ENCODE data around the gene DUSP22.
A peak's percentile ranks its signal among the peaks of the same experiment; 100 is the strongest.

Gene DUSP22

GRCh38 chr6:380234-381218, 88.2 kb downstream of the DUSP22 start:
- no peak for DNase-seq (ENCODE audit: low read depth in 2 of 2)

- DNase-seq (ENCODE audit: low read depth in 2 of 2): no peak
Measured at GRCh38 chr6:381742-382461, 89.6 kb downstream of the DUSP22 start.

- no peak for DNase-seq (ENCODE audit: low read depth in 2 of 2)
Measured at GRCh38 chr6:382883-383810, 90.9 kb downstream of the DUSP22 start.

- DNase-seq (ENCODE audit: low read depth in 2 of 2): no peak
Measured at GRCh38 chr6:383856-384255, 91.6 kb downstream of the DUSP22 start.

GRCh38 chr6:384898-385297, 92.6 kb downstream of the DUSP22 start:
- DNase-seq (ENCODE audit: low read depth in 2 of 2): no peak

GRCh38 chr6:385614-386013, 93.3 kb downstream of the DUSP22 start:
- DNase-seq (ENCODE audit: low read depth in 2 of 2): no peak

GRCh38 chr6:386688-387266, 94.5 kb downstream of the DUSP22 start:
- no peak for DNase-seq (ENCODE audit: low read depth in 2 of 2)

GRCh38 chr6:387293-387741, 95.0 kb downstream of the DUSP22 start:
- DNase-seq (ENCODE audit: low read depth in 2 of 2): no peak

GRCh38 chr6:388202-388903, 96.1 kb downstream of the DUSP22 start:
- DNase-seq (ENCODE audit: low read depth in 2 of 2): no peak

- DNase-seq (ENCODE audit: low read depth in 2 of 2): no peak
Measured at GRCh38 chr6:389143-389542, 96.9 kb downstream of the DUSP22 start.

GRCh38 chr6:389622-390021, 97.3 kb downstream of the DUSP22 start:
- DNase-seq (ENCODE audit: low read depth in 2 of 2): no peak

- no peak for DNase-seq (ENCODE audit: low read depth in 2 of 2)
Measured at GRCh38 chr6:390914-391558, 98.7 kb downstream of the DUSP22 start.

GRCh38 chr6:391559-392440, 99.5 kb downstream of the DUSP22 start, which contains the start of gene IRF4:
IRF4 (plus strand) TSS chr6:391752; CDS start chr6:393153, 1,401 bp downstream.
- peak; percentile 61 for DNase-seq (ENCODE audit: low read depth in 2 of 2)

- DNase-seq (ENCODE audit: low read depth in 2 of 2): no peak
Measured at GRCh38 chr6:392441-393390, 100.4 kb downstream of the DUSP22 start.

- DNase-seq (ENCODE audit: low read depth in 2 of 2): no peak
Measured at GRCh38 chr6:393391-394221, 101.3 kb downstream of the DUSP22 start.

GRCh38 chr6:394641-395289, 102.5 kb downstream of the DUSP22 start:
- DNase-seq (ENCODE audit: low read depth in 2 of 2): no peak

All from activated CD8-positive, alpha-beta memory T cell treated with anti-CD3 and anti-CD28 coated beads for 4 hours (primary cell).